ENCODE data around the gene P4HA2. TPM values are rescaled to one million over a fixed set of nuclear protein-coding genes. Genes with fewer than 3 reads are reported as not detected.

The P4HA2 gene
- total RNA-seq, 1 donor from 2014 or later, result 190 TPM

GRCh38 chr5:132210944-132211343 is 16.7 kb downstream of the P4HA2 start:
- no peak for TF ChIP-seq CTCF (IDR thresholded peaks at IDR 0.05; ENCODE audit: insufficient read depth, low read length, severe bottlenecking)
- Histone ChIP-seq H3K36me3 (ENCODE audit: control insufficient read depth, insufficient read depth, low read length) (peaks cover 24% of the 10 kb centered on the region), H3K4me3 (ENCODE audit: low read depth, low read length) (no peak overlapping the region), H3K27me3 (ENCODE audit: control insufficient read depth, insufficient read depth, low read length) (no peaks in the 10 kb centered on the region)
- DNase-seq (ENCODE audit: low read depth) (no peak), FAIRE-seq (no peak)

DNA sequence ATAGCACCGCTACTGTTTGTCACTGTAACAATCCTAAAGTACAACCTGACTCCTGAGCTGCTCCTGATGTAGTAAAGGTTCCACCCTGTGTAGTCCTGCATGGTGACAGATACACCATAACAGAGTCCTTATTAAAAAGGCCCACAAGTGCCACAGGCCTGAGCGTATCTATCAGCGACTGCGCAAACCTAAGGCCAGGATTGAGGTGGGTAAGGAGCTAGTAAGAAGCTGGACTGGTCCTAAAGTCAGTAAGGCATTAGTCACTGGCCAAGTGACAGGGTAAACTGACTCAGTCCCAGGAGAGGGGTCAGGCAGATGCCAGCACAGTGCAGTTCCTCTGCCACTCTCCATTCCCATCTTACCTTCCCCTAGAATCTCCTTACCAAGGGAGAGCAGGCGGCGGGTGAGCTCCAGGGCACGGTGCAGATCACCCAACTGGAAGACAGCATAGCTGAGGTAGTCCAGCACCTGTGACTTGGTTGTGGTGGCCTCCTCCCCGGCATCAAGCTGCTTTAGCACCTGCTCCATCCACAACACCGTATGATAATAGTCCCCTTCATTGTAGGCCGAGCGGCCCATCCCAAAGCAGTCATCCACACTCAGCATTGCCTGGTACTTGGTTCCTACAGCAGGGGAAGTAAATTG is 17.6 kb downstream of the P4HA2 start:
- FAIRE-seq (no peak), DNase-seq (ENCODE audit: low read depth) (no peak)
- peaks cover 28% of the 10 kb centered on the region for H3K36me3 ChIP-seq (ENCODE audit: control insufficient read depth, insufficient read depth, low read length)
- no peaks in the 10 kb centered on the region for H3K27me3 ChIP-seq (ENCODE audit: control insufficient read depth, insufficient read depth, low read length)
- TF ChIP-seq CTCF (IDR thresholded peaks at IDR 0.05; ENCODE audit: insufficient read depth, low read length, severe bottlenecking), result no peak
- no peak overlapping the region for H3K4me3 ChIP-seq (ENCODE audit: low read depth, low read length)

DNA sequence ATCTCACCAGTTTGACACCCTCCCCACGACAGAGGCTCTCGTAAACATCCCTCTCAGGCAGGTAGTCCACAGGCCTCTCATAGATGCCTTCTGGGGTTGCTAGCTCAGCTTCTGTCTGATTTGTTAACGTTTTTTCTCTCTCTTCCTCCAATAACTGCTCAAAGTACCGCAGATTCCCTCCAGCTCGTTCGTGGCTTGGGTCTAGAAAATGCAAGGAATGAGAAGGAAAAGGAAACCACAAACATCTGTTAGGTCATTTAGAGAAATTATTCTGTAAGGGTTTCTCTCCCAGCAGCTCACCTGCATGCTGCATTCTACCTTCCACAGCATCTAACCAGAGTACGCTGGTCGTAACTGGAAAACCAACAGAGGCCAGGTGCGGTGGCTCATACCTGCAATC is 18.5 kb downstream of the P4HA2 start:
- no peak for TF ChIP-seq CTCF (IDR thresholded peaks at IDR 0.05; ENCODE audit: insufficient read depth, low read length, severe bottlenecking)
- DNase-seq (ENCODE audit: low read depth) (no peak), FAIRE-seq (no peak)
- no peaks in the 10 kb centered on the region for H3K27me3 ChIP-seq (ENCODE audit: control insufficient read depth, insufficient read depth, low read length)
- peaks cover 34% of the 10 kb centered on the region for H3K36me3 ChIP-seq (ENCODE audit: control insufficient read depth, insufficient read depth, low read length)
- no peak overlapping the region for H3K4me3 ChIP-seq (ENCODE audit: low read depth, low read length)

GRCh38 chr5:132207778-132208177 is 19.9 kb downstream of the P4HA2 start:
- H3K4me3 ChIP-seq (ENCODE audit: low read depth, low read length), result no peak overlapping the region
- no peak for TF ChIP-seq CTCF (IDR thresholded peaks at IDR 0.05; ENCODE audit: insufficient read depth, low read length, severe bottlenecking)
- H3K36me3 ChIP-seq (ENCODE audit: control insufficient read depth, insufficient read depth, low read length), result peaks cover 34% of the 10 kb centered on the region
- DNase-seq (ENCODE audit: low read depth), result no peak
- H3K27me3 ChIP-seq (ENCODE audit: control insufficient read depth, insufficient read depth, low read length), result no peaks in the 10 kb centered on the region
- no peak for FAIRE-seq

DNA sequence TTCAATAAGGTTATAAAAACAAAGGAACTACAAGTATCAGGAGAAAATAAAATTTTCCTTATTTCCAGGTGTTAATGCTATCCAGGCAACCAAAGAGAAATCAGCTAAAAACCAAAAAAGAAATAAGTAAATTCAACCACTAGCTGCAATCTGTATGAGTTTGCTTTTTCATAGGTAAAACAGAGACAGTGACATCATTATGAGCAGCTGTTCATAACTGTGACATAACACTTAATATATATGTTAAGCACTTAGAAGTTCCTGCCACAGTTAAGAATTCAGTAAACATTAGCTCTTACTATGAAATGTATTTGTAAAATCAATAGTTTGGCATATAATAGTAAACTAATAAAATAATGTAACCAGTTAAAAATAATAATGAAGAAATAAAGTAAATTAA is 20.9 kb downstream of the P4HA2 start:
- DNase-seq (ENCODE audit: low read depth) (no peak), FAIRE-seq (no peak)
- TF ChIP-seq CTCF (IDR thresholded peaks at IDR 0.05; ENCODE audit: insufficient read depth, low read length, severe bottlenecking), result no peak
- Histone ChIP-seq H3K4me3 (ENCODE audit: low read depth, low read length) (no peak overlapping the region), H3K27me3 (ENCODE audit: control insufficient read depth, insufficient read depth, low read length) (no peaks in the 10 kb centered on the region), H3K36me3 (ENCODE audit: control insufficient read depth, insufficient read depth, low read length) (peaks cover 27% of the 10 kb centered on the region)
